ENCODE data around the gene COG4.
A peak's percentile ranks its signal among the peaks of the same experiment; 100 is the strongest.

The COG4 gene

GRCh38 chr16:70434484-70435260 lies 88.7 kb downstream of the COG4 start:
- no peak for DNase-seq (ENCODE audit: low read depth in 2 of 2)

DNA sequence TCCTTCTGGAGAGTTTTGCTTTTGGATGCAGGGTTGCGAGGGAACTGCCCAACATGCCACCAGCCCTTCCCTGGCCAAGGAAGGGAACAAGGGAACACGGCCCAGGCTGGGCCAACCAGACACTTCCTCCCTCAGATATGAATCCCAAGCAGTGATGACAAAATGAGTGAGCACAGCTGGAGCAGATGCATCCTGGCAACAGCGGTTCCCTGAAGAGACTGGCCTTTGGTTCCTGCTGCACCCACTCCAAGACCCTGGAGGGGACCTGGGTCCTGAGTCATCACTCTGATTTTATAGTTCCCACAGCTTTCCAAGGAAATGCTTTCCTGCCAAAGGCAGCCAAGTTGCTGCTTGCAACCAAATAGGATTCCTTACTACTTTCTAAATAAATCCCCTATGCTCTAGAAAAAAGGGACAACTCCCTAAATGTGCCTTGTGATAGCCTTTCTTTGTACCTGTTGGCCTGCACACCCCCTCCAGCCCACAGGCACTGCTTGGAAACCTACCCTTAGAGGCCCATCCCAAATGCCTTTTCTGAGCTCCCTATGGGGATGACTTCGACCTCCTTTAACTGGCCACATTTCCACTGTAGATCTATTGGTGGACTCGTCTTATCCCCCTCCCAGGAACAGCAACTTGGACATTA lies 89.8 kb downstream of the COG4 start:
- no peak for DNase-seq (ENCODE audit: low read depth in 2 of 2)

DNA sequence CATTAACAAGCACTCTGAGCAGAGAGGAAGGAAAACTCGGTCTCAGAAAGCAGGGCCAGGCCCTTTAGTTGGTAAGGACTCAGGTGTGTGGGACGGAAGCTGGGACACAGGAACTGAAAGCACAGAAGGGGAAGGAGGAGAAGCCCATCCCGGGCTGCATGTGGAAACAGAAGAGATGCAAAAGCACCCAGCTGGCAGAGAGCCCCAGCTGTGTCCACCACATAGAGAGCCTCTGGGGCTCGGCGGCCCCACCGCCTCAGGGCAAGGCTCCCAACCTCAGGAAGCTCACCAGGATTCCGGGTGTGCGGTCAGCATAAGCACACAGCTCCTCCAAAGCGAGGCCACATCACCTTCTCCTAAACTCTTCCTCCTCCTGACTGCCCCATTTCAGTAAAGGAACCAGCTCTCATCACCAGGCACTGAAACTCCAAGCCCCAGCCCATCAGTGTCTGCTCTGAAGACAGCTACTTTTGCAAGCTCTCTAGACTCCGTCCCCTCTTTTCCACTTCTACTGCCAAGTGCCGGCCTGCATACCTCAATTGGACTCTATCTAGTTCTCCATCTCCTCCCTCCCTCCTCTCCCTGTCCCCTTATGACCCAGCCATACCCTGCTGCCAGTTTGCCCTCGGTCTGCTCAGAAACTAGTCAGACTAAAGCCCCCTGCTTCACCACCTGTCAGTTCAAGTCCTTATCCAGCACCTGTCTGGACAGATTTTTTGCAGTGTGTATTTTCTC lies 90.5 kb downstream of the COG4 start:
- DNase-seq (ENCODE audit: low read depth in 2 of 2): no peak

DNA sequence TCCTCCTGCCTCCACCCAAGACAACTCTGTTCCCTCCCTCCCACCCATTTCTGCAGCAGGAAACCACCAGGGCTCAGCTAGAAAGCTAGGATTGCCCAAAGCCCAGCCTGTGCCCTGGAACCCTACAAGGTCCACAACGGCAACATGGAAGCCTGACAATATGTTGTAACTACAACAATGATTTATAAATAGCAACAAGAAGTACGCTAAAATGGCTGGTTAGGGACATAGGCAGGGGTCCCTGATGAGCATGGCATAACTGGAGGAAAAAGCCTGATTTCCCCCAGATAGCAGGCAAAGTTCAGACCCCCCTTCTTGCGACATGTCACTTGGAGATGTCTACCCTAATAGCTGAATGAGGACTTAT lies 91.0 kb downstream of the COG4 start:
- DNase-seq (ENCODE audit: low read depth in 2 of 2): no peak

DNA sequence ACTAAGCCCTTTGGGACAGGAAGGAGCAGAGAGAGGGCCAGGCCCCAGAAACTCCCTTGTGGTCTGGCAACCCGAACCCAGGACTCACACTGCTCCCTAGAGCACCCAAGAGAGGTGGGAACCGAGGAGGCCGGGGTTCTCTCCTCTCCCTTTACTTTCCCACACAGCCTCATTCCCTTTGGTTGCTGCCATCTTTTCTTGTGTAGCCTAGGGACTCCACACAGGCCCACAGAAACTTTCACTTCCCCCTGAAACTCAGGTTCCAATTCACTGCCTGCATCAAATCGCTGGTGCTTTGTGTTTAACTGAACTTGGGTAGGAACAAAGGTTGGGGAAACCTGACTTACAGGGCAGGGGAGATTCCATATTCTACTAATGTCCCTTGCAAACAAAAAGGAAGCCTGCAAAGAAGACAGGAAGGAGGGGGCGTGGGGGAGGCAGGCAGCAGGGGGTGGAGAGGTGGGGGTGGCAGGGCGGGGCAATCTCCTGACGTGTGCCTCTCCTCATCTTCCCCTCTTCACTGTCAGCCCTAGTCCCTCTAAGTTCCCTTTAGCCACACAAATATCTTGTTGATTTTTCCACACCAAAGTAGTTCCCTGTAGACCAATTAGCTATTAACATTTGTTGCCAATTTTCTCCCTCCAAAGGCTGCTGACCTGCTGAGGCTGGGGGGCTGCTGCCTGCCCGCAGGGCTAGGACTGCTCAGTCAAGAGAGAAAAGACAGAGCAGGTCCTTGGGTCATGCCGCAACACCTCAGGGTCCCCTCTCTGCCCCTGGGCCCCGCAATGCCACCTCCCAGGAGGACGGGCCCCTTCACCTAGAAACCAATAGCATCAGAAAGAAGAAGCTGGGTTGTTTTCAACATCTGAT lies 92.5 kb downstream of the COG4 start:
- peak in 1 of 2 donors; percentile 39 for DNase-seq (ENCODE audit: low read depth in 2 of 2)

Measured in stimulated activated CD8-positive, alpha-beta memory T cell treated with anti-CD3 and anti-CD28 coated beads, Interleukin-2, amount 100 ng/mL, for 48 hours (primary cell).